Activated CD8-positive, alpha-beta memory T cell treated with anti-CD3 and anti-CD28 coated beads, Interleukin-2, amount 50 U/mL, for 1 hour (primary cell): ENCODE data around the gene EXOSC7.

ENCODE experiments used
- DNase-seq: peaks from one replicate; pipeline ENCODE4 v3.0.0-alpha.2; 2020; ENCODE audit errors: extremely low read depth

Gene EXOSC7

GRCh38 chr3:44992555-44993470 is 16.8 kb downstream of the EXOSC7 start:
- no peak for DNase-seq

GRCh38 chr3:44993471-44994205 is 17.6 kb downstream of the EXOSC7 start:
- DNase-seq = no peak

GRCh38 chr3:44995142-44995770 is 19.2 kb downstream of the EXOSC7 start:
- DNase-seq = no peak

DNA sequence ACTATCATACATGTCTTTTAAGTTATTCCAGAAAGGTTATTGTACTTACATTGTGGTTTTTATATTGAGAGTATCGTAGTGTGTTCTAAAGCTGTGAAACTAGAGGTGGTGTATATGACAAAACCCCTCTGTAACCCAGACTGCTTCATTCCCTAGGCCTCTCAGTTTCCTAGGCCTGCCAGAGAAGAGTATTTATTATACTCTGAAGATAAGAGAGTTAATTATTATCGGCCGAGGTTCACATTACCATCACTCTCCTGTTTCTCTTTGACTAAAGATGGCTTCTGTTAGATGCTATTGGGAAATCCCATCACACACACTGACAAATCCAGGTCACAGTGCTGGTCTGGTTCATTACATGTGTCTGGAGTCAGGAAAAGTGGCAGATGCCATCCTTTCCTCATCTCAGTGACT is 20.5 kb downstream of the EXOSC7 start:
- no peak for DNase-seq

DNA sequence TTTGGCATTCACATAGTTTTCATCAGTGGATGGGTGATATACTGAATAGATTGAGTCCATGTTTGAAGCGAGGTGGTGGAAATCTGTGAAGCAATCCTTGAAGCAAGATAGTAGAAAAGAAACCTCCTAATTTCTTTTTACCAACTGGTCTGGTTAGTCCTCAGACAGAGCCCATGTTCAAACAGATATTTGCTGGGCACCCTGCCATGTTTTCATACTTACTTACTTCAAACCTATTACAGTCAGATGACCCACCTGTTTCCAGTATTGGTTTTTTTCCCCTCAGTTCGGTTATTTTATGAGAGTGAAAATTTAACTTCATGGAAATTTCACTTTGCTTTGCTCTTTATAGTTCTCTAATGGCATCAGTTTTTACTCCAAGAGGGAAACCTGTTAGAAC is 23.7 kb downstream of the EXOSC7 start:
- no peak for DNase-seq

DNA sequence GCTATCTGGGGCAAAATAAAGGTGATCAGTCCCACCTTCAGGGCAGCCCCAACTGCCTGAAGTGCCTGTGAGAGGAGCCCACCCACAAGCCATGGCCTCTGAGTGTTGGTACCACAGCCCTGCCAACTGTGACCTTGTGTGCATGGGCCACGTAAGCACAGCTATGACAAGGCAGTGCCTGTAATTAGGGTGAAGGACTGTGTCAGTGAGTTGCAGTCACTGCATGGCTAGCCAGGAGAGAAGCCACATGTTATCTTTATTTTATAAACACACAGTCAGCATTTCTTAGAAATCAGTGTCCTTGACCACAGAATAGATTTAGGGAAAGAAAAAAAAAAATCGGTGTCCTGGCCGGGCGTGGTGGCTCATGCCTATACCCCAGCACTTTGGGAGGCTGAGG is 24.8 kb downstream of the EXOSC7 start:
- DNase-seq = no peak

DNA sequence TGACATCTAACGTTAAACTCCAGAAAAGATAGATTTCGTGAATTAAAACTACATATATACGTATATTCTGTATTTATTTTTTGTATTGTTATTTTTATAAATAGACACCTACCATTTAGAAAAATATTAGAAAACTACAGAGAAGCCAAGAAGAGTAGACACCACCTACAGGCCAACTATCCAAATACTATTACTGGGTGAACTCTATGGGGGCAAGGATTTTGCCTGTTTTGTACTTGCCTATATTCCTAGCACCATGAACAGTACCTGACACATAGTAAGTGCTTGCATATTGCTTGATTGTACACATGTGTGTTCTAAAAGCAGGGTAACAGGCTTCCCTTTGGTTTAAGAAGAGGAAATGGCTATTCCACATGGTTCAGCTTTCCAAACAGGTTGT is 25.7 kb downstream of the EXOSC7 start:
- DNase-seq = no peak

DNA sequence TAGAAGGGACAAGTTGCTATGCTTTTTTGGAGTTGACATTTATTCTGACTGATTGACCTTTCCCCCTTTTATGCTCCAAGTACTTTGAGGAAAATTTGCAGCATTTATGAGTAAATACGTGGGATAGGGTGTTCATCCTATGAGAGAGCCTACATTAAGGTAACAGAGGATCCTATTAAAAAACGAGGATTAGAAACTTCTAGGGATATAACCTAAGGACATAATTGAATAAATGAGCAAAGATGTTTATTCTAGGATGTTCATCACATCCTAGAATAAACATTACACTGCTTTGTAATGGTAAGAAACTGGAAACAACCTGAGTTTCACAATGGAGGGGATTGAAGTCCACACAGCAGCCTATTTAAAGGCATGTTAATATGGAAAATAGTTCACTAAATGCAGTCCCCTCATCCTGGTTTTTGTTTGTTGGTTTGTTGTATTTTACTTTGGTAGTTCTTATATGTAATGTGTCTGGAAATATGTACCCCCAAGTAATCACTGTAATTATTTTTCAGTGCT is 26.2 kb downstream of the EXOSC7 start:
- DNase-seq = no peak

- no peak for DNase-seq
Observed at GRCh38 chr3:45002720-45003119, 26.7 kb downstream of the EXOSC7 start.

- DNase-seq = no peak
Observed at GRCh38 chr3:45003406-45003805, 27.4 kb downstream of the EXOSC7 start.

DNA sequence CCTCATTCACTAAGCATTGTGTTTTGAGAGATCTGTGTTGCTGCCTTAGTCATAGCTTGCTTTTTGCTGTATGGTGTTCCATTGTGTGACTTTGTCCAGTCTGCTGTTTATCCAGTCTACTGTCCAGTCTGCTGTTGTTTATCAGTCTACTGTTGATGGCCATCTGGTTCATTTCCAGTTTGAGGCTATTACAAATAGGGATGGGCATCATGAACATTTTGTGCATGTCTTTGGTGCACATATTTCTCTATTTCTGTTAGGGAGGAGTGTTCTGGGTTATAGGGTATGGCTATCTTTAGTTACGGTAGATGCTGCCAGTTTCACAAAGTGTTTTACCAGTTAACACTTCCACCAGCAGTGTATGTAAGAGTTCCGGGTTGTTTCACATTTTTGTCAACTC is 27.8 kb downstream of the EXOSC7 start:
- no peak for DNase-seq

DNA sequence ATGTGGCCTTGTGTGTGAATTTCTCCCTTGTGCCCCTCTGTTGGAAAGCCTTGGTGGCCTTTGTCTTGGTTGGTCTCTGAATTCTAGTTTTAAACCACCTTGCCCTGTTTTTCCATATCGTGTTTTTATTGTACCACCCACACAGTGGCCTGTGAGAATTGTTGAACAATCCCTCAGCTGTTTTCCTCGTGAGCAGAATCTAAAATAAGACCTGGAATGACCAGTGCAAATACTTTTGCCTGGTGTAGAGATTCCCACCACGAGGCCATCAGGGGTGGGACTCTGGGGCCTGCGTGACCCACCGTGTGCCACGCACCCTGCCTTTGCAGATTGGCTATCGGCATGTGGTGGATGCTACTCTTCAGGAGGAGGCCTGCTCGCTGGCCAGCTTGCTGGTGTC is 31.0 kb downstream of the EXOSC7 start:
- no peak for DNase-seq

GRCh38 chr3:45008117-45008516 is 32.1 kb downstream of the EXOSC7 start:
- DNase-seq = no peak

DNA sequence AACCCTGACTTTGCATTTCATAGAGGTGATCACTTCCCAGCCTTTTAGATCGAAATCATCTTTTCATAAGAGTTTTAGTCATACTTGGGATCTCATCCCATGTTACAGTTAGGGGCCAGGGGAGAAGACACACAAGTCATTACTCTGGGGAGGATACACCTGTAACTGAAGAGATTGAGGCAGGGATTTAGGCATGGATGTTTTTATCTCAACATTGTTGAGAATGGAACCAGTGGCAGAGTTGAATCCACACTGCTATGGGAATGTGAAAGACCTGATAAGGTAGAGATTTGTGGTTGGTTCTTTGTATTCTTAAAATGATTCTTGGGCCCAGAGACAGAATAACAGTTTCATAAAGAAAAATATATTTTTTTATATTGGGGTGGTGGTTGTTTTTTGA is 33.8 kb downstream of the EXOSC7 start:
- no peak for DNase-seq

DNA sequence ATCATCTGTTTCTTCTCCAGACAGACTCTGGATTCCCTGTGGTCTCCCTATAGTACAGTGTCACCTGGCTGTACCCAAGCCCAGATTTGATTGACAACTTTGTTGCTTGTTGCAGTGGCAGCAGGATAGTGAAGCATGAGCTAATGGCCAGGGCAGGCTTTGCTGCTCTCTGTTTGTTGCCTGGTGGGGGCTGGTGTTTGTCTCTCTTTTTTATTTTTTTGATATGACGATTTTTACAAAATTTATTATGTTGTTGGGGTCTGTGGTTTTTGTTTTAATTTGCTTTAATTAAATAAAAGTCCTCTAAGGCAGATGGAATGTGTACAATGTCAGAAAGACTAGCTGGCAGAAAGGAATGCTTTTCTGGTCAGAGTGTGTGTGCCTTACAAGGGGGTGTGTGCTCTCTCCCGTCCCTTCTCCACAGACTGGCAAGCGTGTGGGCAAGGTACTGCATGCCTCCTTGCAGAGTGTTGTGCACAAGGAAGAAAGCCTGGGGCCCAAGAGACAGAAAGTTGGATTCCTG is 34.8 kb downstream of the EXOSC7 start:
- no peak for DNase-seq

DNA sequence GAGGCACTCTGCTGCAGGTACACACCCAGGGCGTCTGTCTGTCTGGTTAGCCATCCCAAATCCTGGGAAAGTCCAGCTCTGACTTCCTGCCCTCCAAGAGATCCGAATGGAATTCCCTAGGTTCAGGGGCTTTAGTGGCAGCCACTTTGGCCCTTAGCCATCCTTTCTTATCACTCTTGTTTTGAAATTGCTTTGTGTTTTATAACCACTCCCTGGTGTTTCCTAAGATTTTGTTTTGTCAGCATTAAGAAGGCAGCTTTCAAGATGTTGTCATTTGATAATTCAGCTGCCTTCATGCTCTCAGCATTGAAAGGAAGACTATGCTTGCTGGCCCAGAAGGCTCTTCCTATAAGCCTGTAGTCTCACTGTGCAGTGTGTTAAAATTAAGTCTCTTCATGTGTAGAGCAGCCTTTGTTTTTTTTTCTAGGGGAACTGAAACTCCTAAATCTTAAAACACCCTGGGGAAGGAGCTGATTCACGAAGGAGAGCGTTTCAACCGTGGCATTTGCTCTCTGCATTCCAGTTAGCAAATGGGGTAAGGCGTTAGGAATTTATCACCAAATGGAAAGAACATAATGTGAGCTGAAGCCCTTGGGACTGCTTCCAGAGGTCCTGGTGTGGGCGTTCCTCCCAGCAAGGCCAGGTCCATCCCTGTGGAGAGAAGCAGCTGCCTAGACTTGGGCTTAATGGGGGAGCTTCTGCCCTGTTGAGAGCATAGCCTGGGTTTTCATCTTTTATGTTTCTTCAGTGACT is 35.9 kb downstream of the EXOSC7 start:
- no peak for DNase-seq

DNA sequence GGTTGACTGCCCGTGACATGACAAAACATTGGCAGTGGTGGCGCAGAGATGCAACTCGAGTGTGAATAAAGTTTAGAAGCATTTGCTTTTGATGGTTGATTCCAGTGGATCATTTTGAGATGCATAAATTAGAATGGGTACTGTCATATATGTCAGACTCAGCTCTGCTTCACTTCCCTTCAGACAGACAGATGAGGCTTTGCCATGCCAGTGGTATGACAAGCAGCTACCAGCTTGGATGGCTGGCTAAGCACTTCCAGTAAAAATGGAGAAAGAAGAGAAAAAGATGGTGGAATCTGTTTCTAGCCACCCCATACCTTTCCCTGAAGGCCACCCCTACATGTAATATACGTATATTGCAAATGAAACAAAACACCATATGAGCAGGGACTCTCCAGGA is 36.5 kb downstream of the EXOSC7 start:
- no peak for DNase-seq

DNA sequence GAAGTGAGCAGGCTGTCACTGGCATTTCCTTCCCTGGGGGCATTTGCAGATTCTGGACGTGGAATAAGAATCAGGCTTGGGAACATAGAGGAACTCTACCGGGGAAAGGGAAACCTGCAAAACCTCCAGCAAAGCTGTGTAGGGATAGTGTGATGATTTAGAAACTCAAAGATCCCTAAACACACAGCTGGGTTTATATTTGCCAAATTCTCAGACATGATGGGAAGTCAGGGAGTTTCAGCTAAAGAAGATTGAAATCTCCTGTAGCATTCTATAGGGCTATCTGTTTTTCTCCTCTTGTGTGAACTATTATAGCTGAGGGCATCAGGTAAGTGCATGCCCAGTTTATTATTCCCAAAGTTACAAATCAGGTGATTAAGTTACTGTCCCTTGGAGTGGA is 40.9 kb downstream of the EXOSC7 start:
- no peak for DNase-seq

GRCh38 chr3:45017821-45018220 is 41.8 kb downstream of the EXOSC7 start:
- DNase-seq = no peak

DNA sequence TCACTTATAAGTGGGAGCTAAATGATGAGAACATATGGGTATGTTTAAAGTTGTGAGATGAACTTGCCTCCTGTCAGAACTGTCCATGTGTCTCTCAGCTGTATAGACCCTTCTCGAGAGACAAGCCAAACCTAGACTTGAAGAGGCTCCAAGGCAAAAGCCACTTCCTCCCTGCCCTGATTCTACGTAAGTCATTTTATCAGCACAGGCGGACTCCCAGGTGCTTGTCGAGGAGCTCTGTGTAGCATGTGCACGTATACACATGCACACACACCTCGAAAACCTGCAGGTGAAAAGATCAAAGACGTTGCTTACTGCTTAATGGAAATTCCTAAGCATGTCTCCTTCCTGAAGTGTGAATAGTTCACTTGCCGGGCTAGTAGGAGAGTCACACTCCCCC is 44.5 kb downstream of the EXOSC7 start:
- no peak for DNase-seq

GRCh38 chr3:45021524-45022297 is 45.7 kb downstream of the EXOSC7 start:
- DNase-seq = no peak
